Gastroesophageal sphincter (tissue), 3 donors: ENCODE measurements around the gene DCPS.

Experiments used
- EP300 ChIP-seq: sonication (generic); formaldehyde crosslinking; IDR thresholded peaks from one replicate; pipeline ENCODE4 v1.6.1; 2017; ENCODE audit warnings: antibody characterized with exemption, mild to moderate bottlenecking
- TF ChIP-seq, protein P1 (sequence below), 4 experiments: fragments of 200-600 bp in 2 of 4; fragments of 450-650 bp in 2 of 4; sonication (generic) in 1 of 4; IDR thresholded peaks; one replicate each; pipeline ENCODE4 v1.5.1; 2017 to 2019; ENCODE audit warnings: antibody characterized with exemption in 4 of 4, mild to moderate bottlenecking in 2 of 4, moderate library complexity in 2 of 4

DNA sequence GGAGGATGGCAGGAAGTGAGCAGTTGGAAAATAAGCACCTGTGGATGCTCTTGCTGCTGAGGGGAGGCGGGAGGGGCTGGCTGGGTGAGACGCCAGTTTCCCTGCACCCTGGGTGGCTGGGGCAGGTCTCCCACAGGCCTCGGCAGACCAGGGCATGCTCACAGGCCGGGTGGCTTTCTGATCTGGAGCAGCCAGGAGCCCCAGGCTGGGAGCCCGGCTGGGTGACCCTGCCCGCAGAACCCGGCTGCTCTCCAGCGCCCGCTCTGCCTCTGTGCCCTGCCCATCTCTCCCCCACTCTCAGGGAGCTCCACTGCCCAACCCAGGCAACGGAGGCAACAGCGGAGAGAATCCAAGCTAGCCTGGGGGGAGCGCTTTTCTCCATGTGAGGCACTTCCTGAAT, 24.6 kb downstream of the DCPS start:
- TF ChIP-seq, protein P1, sequence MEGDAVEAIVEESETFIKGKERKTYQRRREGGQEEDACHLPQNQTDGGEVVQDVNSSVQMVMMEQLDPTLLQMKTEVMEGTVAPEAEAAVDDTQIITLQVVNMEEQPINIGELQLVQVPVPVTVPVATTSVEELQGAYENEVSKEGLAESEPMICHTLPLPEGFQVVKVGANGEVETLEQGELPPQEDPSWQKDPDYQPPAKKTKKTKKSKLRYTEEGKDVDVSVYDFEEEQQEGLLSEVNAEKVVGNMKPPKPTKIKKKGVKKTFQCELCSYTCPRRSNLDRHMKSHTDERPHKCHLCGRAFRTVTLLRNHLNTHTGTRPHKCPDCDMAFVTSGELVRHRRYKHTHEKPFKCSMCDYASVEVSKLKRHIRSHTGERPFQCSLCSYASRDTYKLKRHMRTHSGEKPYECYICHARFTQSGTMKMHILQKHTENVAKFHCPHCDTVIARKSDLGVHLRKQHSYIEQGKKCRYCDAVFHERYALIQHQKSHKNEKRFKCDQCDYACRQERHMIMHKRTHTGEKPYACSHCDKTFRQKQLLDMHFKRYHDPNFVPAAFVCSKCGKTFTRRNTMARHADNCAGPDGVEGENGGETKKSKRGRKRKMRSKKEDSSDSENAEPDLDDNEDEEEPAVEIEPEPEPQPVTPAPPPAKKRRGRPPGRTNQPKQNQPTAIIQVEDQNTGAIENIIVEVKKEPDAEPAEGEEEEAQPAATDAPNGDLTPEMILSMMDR (IDR thresholded peaks at IDR 0.05) = no peak
- no peak for TF ChIP-seq EP300
